Suprapubic skin (tissue), 3 donors: ENCODE results near the gene SF3A1.
"Not testable (repeated sequence)": the region's sequence is repeated elsewhere in the genome, so short reads cannot be mapped to it uniquely, and the experiment has no call there.

Experiments
- POLR2A ChIP-seq, 2 donors: fragments of 450-650 bp; IDR thresholded peaks; one replicate each; pipeline ENCODE4 v1.6.1; 2017; ENCODE audit warnings: antibody characterized with exemption in 2 of 2, mild to moderate bottlenecking in 2 of 2, moderate library complexity in 2 of 2
- TF ChIP-seq, protein P1 (sequence below), 2 donors: fragments of 200-600 bp in 1 of 2; fragments of 450-650 bp in 1 of 2; sonication (generic) in 1 of 2; IDR thresholded peaks; one replicate each; pipeline ENCODE4 v1.5.1; 2016 to 2019; ENCODE audit warnings: antibody characterized with exemption in 2 of 2, mild to moderate bottlenecking in 1 of 2, moderate library complexity in 1 of 2

DNA sequence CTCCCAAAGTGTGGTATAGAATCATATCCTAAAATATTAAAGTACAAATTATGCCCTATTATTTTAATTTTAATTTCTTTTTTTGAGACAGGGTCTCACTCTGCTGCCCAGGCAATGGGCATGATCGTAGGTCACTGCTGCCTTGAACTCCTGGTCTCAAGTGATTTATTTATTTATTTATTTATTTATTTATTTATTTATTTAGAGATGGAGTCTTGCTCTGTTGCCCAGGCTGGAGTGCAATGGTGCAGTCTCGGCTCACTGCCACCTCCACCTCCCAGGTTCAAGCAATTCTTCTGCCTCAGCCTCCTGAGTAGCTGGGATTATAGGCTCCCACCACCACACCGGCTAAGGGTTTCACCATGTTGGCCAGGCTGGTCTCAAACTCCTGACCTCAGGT lies 44.3 kb upstream of the SF3A1 start:
- TF ChIP-seq POLR2A (IDR thresholded peaks at IDR 0.05), result not testable (repeated sequence)
- TF ChIP-seq, protein P1, sequence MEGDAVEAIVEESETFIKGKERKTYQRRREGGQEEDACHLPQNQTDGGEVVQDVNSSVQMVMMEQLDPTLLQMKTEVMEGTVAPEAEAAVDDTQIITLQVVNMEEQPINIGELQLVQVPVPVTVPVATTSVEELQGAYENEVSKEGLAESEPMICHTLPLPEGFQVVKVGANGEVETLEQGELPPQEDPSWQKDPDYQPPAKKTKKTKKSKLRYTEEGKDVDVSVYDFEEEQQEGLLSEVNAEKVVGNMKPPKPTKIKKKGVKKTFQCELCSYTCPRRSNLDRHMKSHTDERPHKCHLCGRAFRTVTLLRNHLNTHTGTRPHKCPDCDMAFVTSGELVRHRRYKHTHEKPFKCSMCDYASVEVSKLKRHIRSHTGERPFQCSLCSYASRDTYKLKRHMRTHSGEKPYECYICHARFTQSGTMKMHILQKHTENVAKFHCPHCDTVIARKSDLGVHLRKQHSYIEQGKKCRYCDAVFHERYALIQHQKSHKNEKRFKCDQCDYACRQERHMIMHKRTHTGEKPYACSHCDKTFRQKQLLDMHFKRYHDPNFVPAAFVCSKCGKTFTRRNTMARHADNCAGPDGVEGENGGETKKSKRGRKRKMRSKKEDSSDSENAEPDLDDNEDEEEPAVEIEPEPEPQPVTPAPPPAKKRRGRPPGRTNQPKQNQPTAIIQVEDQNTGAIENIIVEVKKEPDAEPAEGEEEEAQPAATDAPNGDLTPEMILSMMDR (IDR thresholded peaks at IDR 0.05), result not testable (repeated sequence)
